HepG2 (cell line): Measurements from ENCODE around the gene NME4. TPM values are rescaled to one million over a fixed set of nuclear protein-coding genes. Genes with fewer than 3 reads are reported as not detected.
A peak's percentile ranks its signal among the peaks of the same experiment; 100 is the strongest.

ENCODE experiments used
- ARID5B ChIP-seq: IDR thresholded peaks from 2 replicates; pipeline ENCODE4 v1.4.0; 2020; ENCODE audit warnings: mild to moderate bottlenecking, missing genetic modification reagents
- GTF3A ChIP-seq: sonication (generic); formaldehyde crosslinking; conservative IDR thresholded peaks from 2 replicates; pipeline ENCODE4 v1.4.0; 2020; ENCODE audit warnings: mild to moderate bottlenecking, missing genetic modification reagents
- ISL2 ChIP-seq: sonication (generic); formaldehyde crosslinking; IDR thresholded peaks from 2 replicates; pipeline ENCODE4 v1.5.0; 2020; ENCODE audit warnings: missing genetic modification reagents
- ISX ChIP-seq: sonication (generic); formaldehyde crosslinking; conservative IDR thresholded peaks from 2 replicates; pipeline ENCODE4 v1.5.0; 2020; ENCODE audit warnings: missing genetic modification reagents
- KLF12 ChIP-seq: sonication (generic); formaldehyde crosslinking; IDR thresholded peaks from 2 replicates; pipeline ENCODE4 v1.4.0; 2020; ENCODE audit warnings: missing genetic modification reagents, borderline replicate concordance
- MYC ChIP-seq: sonication (generic); formaldehyde crosslinking; IDR thresholded peaks from 2 replicates; pipeline ENCODE4 v1.9.0; 2021; ENCODE audit warnings: missing genetic modification reagents, borderline replicate concordance
- NCOA2 ChIP-seq: sonication (generic); formaldehyde crosslinking; IDR thresholded peaks from 2 replicates; pipeline ENCODE4 v1.8.0; 2022; ENCODE audit warnings: inconsistent platforms
- TBL1XR1 ChIP-seq: fragments of 150-350 bp; IDR thresholded peaks from 2 replicates; pipeline ENCODE4 v1.6.1; 2014; ENCODE audit warnings: borderline replicate concordance, low read length; ENCODE audit not compliant: partially characterized antibody
- TOPORS ChIP-seq: sonication (generic); formaldehyde crosslinking; IDR thresholded peaks from 2 replicates; pipeline ENCODE4 v1.8.0; 2023; ENCODE audit warnings: mild to moderate bottlenecking, missing genetic modification reagents
- ZFX ChIP-seq: sonication (generic); formaldehyde crosslinking; IDR thresholded peaks from 2 replicates; pipeline ENCODE4 v1.4.0; 2020; ENCODE audit warnings: mild to moderate bottlenecking, low read depth, missing genetic modification reagents, moderate library complexity
- ZNF569 ChIP-seq: sonication (generic); formaldehyde crosslinking; IDR thresholded peaks from 2 replicates; pipeline ENCODE4 v1.5.0; 2020; ENCODE audit warnings: mild to moderate bottlenecking, missing genetic modification reagents, moderate library complexity, borderline replicate concordance
- ZNF629 ChIP-seq: sonication (generic); formaldehyde crosslinking; conservative IDR thresholded peaks from 2 replicates; pipeline ENCODE4 v1.5.0; 2020; ENCODE audit warnings: missing genetic modification reagents
- ZNF768 ChIP-seq: sonication (generic); formaldehyde crosslinking; IDR thresholded peaks from 2 replicates; pipeline ENCODE4 v1.4.0; 2020; ENCODE audit warnings: missing genetic modification reagents
- ZNF782 ChIP-seq: sonication (generic); formaldehyde crosslinking; IDR thresholded peaks from 2 replicates; pipeline ENCODE4 v1.4.0; 2020; ENCODE audit warnings: missing genetic modification reagents, mild to moderate bottlenecking, borderline replicate concordance
- ZNF788 ChIP-seq: sonication (generic); formaldehyde crosslinking; IDR thresholded peaks from 2 replicates; pipeline ENCODE4 v1.5.0; 2020; ENCODE audit warnings: mild to moderate bottlenecking, missing genetic modification reagents, borderline replicate concordance
- ZNF790 ChIP-seq: sonication (generic); formaldehyde crosslinking; IDR thresholded peaks from 2 replicates; pipeline ENCODE4 v1.8.0; 2022; ENCODE audit warnings: missing genetic modification reagents, mild to moderate bottlenecking, borderline replicate concordance
- polyA plus RNA-seq, 8 experiments: library from polyadenylated mRNA; depleted of rRNA in 3 of 8; stranded (reverse) in 7 of 8; unstranded in 1 of 8; fragments of >200 nt; fragmentation: Illumina TruSeq in 4 of 8; extraction: Trizol in 4 of 8; gene quantifications; 2 replicates each; pipeline versions ENCODE4 v1.2.1 to v1.2.3, GENCODE V29; 2011 to 2016; ENCODE audit warnings: low read depth in 4 of 8, missing spikeins in 1 of 8, mixed read lengths in 1 of 8; ENCODE audit not compliant: insufficient read depth in 1 of 8
- total RNA-seq, 5 experiments: library from RNA; depleted of rRNA; stranded (reverse); fragments of >200 nt; fragmentation: Illumina TruSeq; extraction: Trizol; gene quantifications; 2 replicates each; pipeline ENCODE4 v1.2.3, GENCODE V29; 2016; ENCODE audit warnings: low read depth in 1 of 5
- TF ChIP-seq, protein P1 (sequence below): sonication (generic); formaldehyde crosslinking; IDR thresholded peaks from 2 replicates; pipeline ENCODE4 v1.9.0; 2022; ENCODE audit warnings: missing genetic modification reagents, mild to moderate bottlenecking, borderline replicate concordance
- TF ChIP-seq, protein P2 (sequence below): IDR thresholded peaks from 2 replicates; pipeline ENCODE4 v1.6.1; 2018; ENCODE audit warnings: missing genetic modification reagents, mild to moderate bottlenecking, missing compliant biosample characterization
- TF ChIP-seq, protein P3 (sequence below): IDR thresholded peaks from 2 replicates; pipeline ENCODE4 v1.6.1; 2016; ENCODE audit warnings: missing compliant biosample characterization, missing genetic modification reagents, borderline replicate concordance

NME4 gene
- total and polyA plus RNA-seq, 2 of the 13 experiments (the other 11 are each of a cell fraction or from before 2014, with no cell fraction given): 121 to 263 TPM

DNA sequence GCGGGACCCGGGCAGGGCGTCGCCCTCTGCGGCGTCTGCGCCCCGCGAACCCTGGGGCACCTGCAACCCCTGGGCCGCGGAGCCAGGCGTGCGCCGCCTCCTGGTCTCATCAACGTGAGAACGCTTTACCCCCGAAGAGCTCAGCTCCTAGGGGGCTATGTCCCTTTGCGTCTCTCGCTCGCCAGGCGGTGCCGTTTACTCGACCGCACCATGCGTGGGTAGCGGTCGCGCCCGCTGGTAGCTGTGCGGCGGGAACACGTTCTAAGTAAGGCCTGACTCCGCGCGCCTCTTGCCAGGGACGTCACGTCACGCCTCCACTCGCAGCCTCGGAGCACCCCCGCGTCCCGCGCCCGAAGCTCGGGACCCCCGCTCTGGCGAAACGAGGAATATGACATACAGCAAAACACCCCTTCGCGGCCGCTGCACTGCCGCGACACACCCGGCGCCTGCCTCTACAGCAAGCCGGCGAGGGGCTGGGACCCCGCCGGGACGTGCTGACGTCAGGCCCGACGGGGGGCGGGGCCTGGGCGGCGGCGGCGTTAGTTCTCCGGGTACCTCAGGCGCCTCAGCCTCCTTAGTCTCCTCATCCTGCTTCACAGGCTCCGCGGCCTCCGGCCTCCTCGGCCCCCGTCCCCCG, 28.2 kb downstream of the NME4 start, which contains the start of gene RAB11FIP3 (continued):
- TF ChIP-seq ARID5B (0 out of 2 replicates have a peak, but pooled peaks have one; percentile 11), ZNF788 (CRISPR knock-in tag) (peak; percentile 60; the same call in 1 of the 2 replicates), ZFX (peak; percentile 71), NCOA2 (CRISPR knock-in tag) (peak; percentile 21; the same call in 1 of the 2 replicates), ISX (CRISPR knock-in tag) (peak; percentile 90), TBL1XR1 (no peak), KLF12 (CRISPR knock-in tag) (peak; percentile 65; the same call in 1 of the 2 replicates), ZNF768 (CRISPR knock-in tag) (peak; percentile 25; the same call in 1 of the 2 replicates), GTF3A (CRISPR knock-in tag) (no peak), TOPORS (CRISPR knock-in tag) (no peak), MYC (peak; percentile 36), ZNF790 (CRISPR knock-in tag) (no peak), ZNF569 (CRISPR knock-in tag) (no peak), ZNF629 (CRISPR knock-in tag) (0 out of 2 replicates have a peak, but pooled peaks have one; percentile 20), ISL2 (peak; percentile 45), ZNF782 (0 out of 2 replicates have a peak, but pooled peaks have one; percentile 73)
- TF ChIP-seq, protein P1, sequence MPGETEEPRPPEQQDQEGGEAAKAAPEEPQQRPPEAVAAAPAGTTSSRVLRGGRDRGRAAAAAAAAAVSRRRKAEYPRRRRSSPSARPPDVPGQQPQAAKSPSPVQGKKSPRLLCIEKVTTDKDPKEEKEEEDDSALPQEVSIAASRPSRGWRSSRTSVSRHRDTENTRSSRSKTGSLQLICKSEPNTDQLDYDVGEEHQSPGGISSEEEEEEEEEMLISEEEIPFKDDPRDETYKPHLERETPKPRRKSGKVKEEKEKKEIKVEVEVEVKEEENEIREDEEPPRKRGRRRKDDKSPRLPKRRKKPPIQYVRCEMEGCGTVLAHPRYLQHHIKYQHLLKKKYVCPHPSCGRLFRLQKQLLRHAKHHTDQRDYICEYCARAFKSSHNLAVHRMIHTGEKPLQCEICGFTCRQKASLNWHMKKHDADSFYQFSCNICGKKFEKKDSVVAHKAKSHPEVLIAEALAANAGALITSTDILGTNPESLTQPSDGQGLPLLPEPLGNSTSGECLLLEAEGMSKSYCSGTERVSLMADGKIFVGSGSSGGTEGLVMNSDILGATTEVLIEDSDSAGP (CRISPR knock-in tag): peak; percentile 86
- TF ChIP-seq, protein P2, sequence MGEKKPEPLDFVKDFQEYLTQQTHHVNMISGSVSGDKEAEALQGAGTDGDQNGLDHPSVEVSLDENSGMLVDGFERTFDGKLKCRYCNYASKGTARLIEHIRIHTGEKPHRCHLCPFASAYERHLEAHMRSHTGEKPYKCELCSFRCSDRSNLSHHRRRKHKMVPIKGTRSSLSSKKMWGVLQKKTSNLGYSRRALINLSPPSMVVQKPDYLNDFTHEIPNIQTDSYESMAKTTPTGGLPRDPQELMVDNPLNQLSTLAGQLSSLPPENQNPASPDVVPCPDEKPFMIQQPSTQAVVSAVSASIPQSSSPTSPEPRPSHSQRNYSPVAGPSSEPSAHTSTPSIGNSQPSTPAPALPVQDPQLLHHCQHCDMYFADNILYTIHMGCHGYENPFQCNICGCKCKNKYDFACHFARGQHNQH: peak; percentile 62; the same call in 1 of the 2 replicates
- TF ChIP-seq, protein P3, sequence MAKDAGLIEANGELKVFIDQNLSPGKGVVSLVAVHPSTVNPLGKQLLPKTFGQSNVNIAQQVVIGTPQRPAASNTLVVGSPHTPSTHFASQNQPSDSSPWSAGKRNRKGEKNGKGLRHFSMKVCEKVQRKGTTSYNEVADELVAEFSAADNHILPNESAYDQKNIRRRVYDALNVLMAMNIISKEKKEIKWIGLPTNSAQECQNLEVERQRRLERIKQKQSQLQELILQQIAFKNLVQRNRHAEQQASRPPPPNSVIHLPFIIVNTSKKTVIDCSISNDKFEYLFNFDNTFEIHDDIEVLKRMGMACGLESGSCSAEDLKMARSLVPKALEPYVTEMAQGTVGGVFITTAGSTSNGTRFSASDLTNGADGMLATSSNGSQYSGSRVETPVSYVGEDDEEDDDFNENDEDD (CRISPR knock-in tag): peak; percentile 60; the same call in 1 of the 2 replicates
